Mesendoderm (in vitro differentiated cells): ENCODE data around the gene SMURF2.

ENCODE experiments used
- DNase-seq: peaks from one replicate; pipeline ENCODE4 v3.0.0; 2013
- H2AK5ac ChIP-seq: 2 replicates; pipeline ENCODE4 v1.6.1; 2013; ENCODE audit warnings: low read length, inconsistent platforms
- H2BK120ac ChIP-seq: 2 replicates; pipeline ENCODE4 v1.6.1; 2013; ENCODE audit warnings: low read depth, mild to moderate bottlenecking, low read length, moderate library complexity, mixed read lengths
- H2BK15ac ChIP-seq: replicated peaks from 2 replicates; pipeline ENCODE4 v1.6.1; 2013; ENCODE audit warnings: low read depth, mild to moderate bottlenecking, moderate library complexity
- H2BK5ac ChIP-seq: 2 replicates; pipeline ENCODE4 v1.6.1; 2013; ENCODE audit warnings: low read length, inconsistent platforms
- H3K18ac ChIP-seq: 2 replicates; pipeline ENCODE4 v1.6.1; 2013; ENCODE audit warnings: mild to moderate bottlenecking, low read length, mixed read lengths
- H3K23ac ChIP-seq: one replicate; pipeline ENCODE4 v1.6.1; 2013; ENCODE audit warnings: low read length
- H3K27ac ChIP-seq: 2 replicates; pipeline ENCODE4 v1.5.1; 2013; ENCODE audit warnings: low read depth, mild to moderate bottlenecking, inconsistent platforms, low read length, moderate library complexity
- H3K27me3 ChIP-seq: 2 replicates; pipeline ENCODE4 v1.6.1; 2013; ENCODE audit warnings: low read length, control low read depth, mild to moderate bottlenecking, inconsistent platforms; ENCODE audit not compliant: insufficient read depth, poor library complexity
- H3K36me3 ChIP-seq: 2 replicates; pipeline ENCODE4 v1.6.1; 2013; ENCODE audit warnings: low read length, inconsistent platforms; ENCODE audit not compliant: control insufficient read depth, insufficient read depth
- H3K4ac ChIP-seq: one replicate; pipeline ENCODE4 v1.6.1; 2013; ENCODE audit warnings: low read depth, mild to moderate bottlenecking, low read length, moderate library complexity
- H3K4me1 ChIP-seq: 2 replicates; pipeline ENCODE4 v1.6.1; 2013; ENCODE audit warnings: low read depth, low read length, inconsistent platforms; ENCODE audit not compliant: control insufficient read depth
- H3K4me2 ChIP-seq: 2 replicates; pipeline ENCODE4 v1.6.1; 2013; ENCODE audit warnings: low read length
- H3K4me3 ChIP-seq: 2 replicates; pipeline ENCODE4 v1.5.1; 2013; ENCODE audit warnings: mild to moderate bottlenecking, low read length
- H3K56ac ChIP-seq: one replicate; pipeline ENCODE4 v1.6.1; 2013; ENCODE audit warnings: low read length
- H3K79me1 ChIP-seq: 2 replicates; pipeline ENCODE4 v1.6.1; 2013; ENCODE audit warnings: low read length, inconsistent platforms
- H3K79me2 ChIP-seq: 2 replicates; pipeline ENCODE4 v1.6.1; 2013; ENCODE audit warnings: mild to moderate bottlenecking, low read length; ENCODE audit not compliant: control insufficient read depth, insufficient read depth
- H3K9ac ChIP-seq: 2 replicates; pipeline ENCODE4 v1.6.1; 2013; ENCODE audit warnings: low read length, inconsistent platforms
- H4K5ac ChIP-seq: one replicate; pipeline ENCODE4 v1.6.1; 2013; ENCODE audit warnings: low read length
- H4K8ac ChIP-seq: one replicate; pipeline ENCODE4 v1.6.1; 2013; ENCODE audit warnings: low read depth, mild to moderate bottlenecking, control low read depth, low read length, moderate library complexity
- WGBS: extraction: QIAGEN DNeasy Blood & Tissue Kit; methylation state at CpG from one replicate; pipeline ENCODE4 v1.1.7; 2013; ENCODE audit warnings: low lambda C conversion rate, missing lambda C conversion rate; ENCODE audit not compliant: insufficient coverage; ENCODE audit errors: extremely low coverage; 5-methylcytosine and 5-hydroxymethylcytosine counted together

Gene SMURF2

DNA sequence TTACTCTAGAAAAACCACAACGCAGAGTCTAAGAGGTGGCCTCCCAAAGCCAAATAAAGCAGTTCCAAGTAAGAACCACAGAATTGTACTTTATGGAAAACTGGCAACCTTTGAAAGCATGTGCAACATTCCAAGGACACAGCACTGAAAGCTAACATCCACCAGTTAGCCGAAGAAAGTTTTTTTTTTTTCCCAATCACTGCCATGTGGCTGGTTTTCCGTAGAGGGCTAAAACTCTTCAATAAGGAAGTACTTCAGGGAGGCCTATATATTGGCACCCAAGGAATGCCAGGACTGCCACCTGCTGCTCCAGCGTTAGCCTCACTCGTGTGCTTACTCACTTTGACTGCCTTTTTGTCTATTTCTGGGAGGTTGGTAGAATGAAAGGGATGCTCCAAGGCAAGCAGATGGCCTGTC is 130.1 kb downstream of the SMURF2 start:
- WGBS, result no CpG with 5 or more reads among the region's 5 CpGs

DNA sequence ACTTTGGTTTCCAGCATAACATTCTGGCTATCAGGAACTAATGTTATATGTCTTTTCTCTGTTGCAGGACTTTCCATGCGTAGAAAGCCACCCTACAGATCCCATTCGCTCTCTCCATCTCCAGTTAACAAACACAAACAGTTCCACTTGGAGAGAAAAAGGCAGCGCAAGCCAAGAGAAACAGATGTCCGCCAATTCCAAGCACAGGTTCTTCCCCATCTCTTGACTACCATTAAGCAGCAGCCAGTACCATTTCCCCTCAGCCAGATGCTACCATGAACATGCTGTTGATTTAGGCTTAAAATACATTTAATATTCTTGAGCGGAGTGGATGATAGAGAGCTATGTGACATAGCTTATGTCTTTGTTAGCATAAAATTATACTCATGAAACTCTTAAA is 132.9 kb downstream of the SMURF2 start:
- no CpG with 5 or more reads among the region's 5 CpGs for WGBS
- Histone ChIP-seq H3K4me1 (no peaks in the 10 kb centered on the region), H3K79me2 (no peaks in the 10 kb centered on the region), H2BK120ac (no peak overlapping the region), H3K4me3 (no peak overlapping the region), H2BK5ac (no peak overlapping the region), H3K4me2 (no peak overlapping the region), H3K23ac (no peak overlapping the region), H4K5ac (no peak overlapping the region), H3K27ac (no peak overlapping the region), H3K27me3 (no peaks in the 10 kb centered on the region), H3K56ac (no peak overlapping the region), H3K36me3 (peaks cover 14% of the 10 kb centered on the region), H4K8ac (no peak overlapping the region), H3K18ac (no peak overlapping the region), H2AK5ac (no peak overlapping the region), H3K4ac (no peak overlapping the region), H3K9ac (no peak overlapping the region), H3K79me1 (no peaks in the 10 kb centered on the region), H2BK15ac (no peak overlapping the region)
- DNase-seq, result no peak

More for the DNA sequence above, 130.1 kb downstream of the SMURF2 start:
- H3K9ac ChIP-seq, result no peak overlapping the region
- no peaks in the 10 kb centered on the region for H3K4me1 ChIP-seq
- no peak overlapping the region for H3K4me3 ChIP-seq
- H3K27me3 ChIP-seq, result no peaks in the 10 kb centered on the region
- no peak overlapping the region for H3K23ac ChIP-seq
- no peak overlapping the region for H2BK5ac ChIP-seq
- H3K18ac ChIP-seq, result no peak overlapping the region
- H3K4me2 ChIP-seq, result no peak overlapping the region
- H3K27ac ChIP-seq, result no peak overlapping the region
- H2BK15ac ChIP-seq, result no peak overlapping the region
- H3K36me3 ChIP-seq, result peaks cover 25% of the 10 kb centered on the region
- H3K79me1 ChIP-seq, result peaks cover 2% of the 10 kb centered on the region
- no peaks in the 10 kb centered on the region for H3K79me2 ChIP-seq
- H4K5ac ChIP-seq, result no peak overlapping the region
- H2BK120ac ChIP-seq, result no peak overlapping the region
- H3K4ac ChIP-seq, result no peak overlapping the region
- DNase-seq, result no peak
- H2AK5ac ChIP-seq, result no peak overlapping the region
- no peak overlapping the region for H3K56ac ChIP-seq
- no peak overlapping the region for H4K8ac ChIP-seq

DNA sequence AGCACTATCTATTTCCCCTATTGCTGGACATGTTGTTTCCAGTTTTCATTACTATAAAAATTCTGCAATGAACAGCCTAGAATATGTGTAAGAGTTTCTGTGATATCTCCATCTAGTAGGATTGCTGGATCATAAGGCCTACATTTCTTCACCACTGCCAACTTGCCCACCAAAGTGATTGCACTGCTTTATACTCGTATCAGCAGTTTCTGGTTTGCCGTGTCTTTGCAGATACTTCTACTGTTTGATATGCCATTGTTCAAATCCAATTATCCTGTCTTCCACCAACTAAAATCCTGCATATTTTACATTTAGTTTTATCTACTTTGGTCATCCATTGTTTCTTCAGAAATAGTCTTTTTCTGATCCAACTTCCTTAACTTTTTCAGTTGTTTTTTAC is 134.2 kb downstream of the SMURF2 start:
- Histone ChIP-seq H2AK5ac (no peak overlapping the region), H3K36me3 (peaks cover 10% of the 10 kb centered on the region), H2BK120ac (no peak overlapping the region), H3K18ac (no peak overlapping the region), H3K27ac (no peak overlapping the region), H3K27me3 (no peaks in the 10 kb centered on the region), H3K23ac (no peak overlapping the region), H3K4me3 (no peak overlapping the region), H3K4ac (no peak overlapping the region), H4K5ac (no peak overlapping the region), H3K4me2 (no peak overlapping the region), H2BK5ac (no peak overlapping the region), H3K56ac (no peak overlapping the region), H3K9ac (no peak overlapping the region), H3K79me2 (no peaks in the 10 kb centered on the region), H3K4me1 (no peaks in the 10 kb centered on the region), H4K8ac (no peak overlapping the region), H3K79me1 (no peaks in the 10 kb centered on the region), H2BK15ac (no peak overlapping the region)
- no CpG with 5 or more reads among the region's 2 CpGs for WGBS
- DNase-seq, result no peak

DNA sequence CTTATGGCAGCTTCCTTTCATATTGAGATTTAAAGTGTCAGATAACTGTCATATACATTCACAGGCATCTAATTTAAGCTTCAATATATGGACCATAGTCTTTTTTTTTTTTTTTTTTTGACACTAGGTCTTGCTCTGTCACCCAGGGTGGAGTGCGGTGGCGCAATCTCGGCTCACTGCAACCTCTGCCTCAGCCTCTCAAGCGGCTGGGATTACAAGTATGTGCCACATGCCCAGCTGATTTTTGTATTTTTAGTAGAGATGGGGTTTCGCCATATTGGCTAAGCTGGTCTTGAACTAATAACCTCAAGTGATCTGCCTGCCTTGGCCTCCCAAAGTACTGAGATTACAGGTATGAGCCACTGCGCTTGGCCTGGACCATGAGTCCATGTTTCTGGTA is 141.7 kb downstream of the SMURF2 start:
- Histone ChIP-seq H2AK5ac (no peak overlapping the region), H3K4me3 (no peak overlapping the region), H4K8ac (no peak overlapping the region), H3K4me2 (no peak overlapping the region), H2BK5ac (no peak overlapping the region), H3K4ac (no peak overlapping the region), H4K5ac (no peak overlapping the region), H2BK120ac (no peak overlapping the region), H3K27me3 (no peaks in the 10 kb centered on the region), H3K23ac (no peak overlapping the region), H3K27ac (no peak overlapping the region), H3K79me2 (no peaks in the 10 kb centered on the region), H3K18ac (no peak overlapping the region), H3K56ac (no peak overlapping the region), H2BK15ac (no peak overlapping the region), H3K36me3 (peaks cover 3% of the 10 kb centered on the region), H3K79me1 (no peaks in the 10 kb centered on the region), H3K9ac (no peak overlapping the region), H3K4me1 (no peaks in the 10 kb centered on the region)
- no peak for DNase-seq
- no CpG with 5 or more reads among the region's 6 CpGs for WGBS

DNA sequence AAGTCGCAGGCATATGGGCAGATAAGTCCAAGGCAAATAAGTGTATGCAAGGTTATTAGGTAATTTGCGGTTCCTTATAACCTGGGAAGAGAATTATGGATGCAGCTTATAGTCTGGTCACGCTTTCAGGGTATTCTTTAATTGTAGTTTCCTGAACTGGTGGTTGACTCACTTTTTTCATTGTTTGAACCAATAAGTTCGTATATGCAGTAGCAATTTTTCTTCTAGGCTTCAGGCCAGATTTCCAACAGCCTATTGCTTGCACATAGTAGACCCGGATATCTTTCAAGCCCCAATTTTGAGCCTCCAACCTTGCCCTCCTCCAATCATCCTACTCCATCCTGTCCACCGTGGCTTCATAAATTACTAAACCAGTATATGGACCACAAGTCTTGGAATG is 142.5 kb downstream of the SMURF2 start:
- H3K4me3 ChIP-seq, result no peak overlapping the region
- H2BK15ac ChIP-seq, result no peak overlapping the region
- H4K8ac ChIP-seq, result no peak overlapping the region
- no peaks in the 10 kb centered on the region for H3K4me1 ChIP-seq
- H3K36me3 ChIP-seq, result peaks cover 3% of the 10 kb centered on the region
- no CpG with 5 or more reads among the region's 6 CpGs for WGBS
- no peak overlapping the region for H4K5ac ChIP-seq
- no peak overlapping the region for H3K56ac ChIP-seq
- H3K27ac ChIP-seq, result no peak overlapping the region
- H2BK5ac ChIP-seq, result no peak overlapping the region
- H3K4ac ChIP-seq, result no peak overlapping the region
- no peak overlapping the region for H3K23ac ChIP-seq
- no peak overlapping the region for H2BK120ac ChIP-seq
- no peaks in the 10 kb centered on the region for H3K79me2 ChIP-seq
- H3K18ac ChIP-seq, result no peak overlapping the region
- no peak overlapping the region for H3K9ac ChIP-seq
- no peak for DNase-seq
- no peaks in the 10 kb centered on the region for H3K27me3 ChIP-seq
- no peak overlapping the region for H2AK5ac ChIP-seq
- H3K79me1 ChIP-seq, result no peaks in the 10 kb centered on the region
- H3K4me2 ChIP-seq, result no peak overlapping the region

DNA sequence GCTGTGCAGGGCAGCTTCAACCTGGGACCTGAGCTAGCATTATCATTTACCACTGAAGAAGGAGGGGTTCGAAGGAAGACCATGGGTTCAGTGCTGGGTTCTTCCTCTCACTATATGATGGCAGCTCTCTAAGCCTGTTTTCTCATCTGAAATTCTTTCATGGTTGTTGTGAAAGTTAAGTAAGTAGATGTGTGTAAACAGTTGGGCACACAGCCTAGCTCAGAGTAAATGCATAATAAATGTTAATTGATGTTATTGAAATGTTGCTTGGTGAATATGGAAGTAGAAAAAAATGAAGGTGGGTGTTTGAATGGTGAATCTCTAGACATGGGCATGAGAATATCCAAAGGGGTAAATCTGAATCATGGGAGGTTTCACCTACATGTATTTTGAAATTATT is 146.3 kb downstream of the SMURF2 start:
- Histone ChIP-seq H3K4me3 (no peak overlapping the region), H3K27ac (no peak overlapping the region), H2AK5ac (no peak overlapping the region), H3K9ac (no peak overlapping the region), H3K79me2 (peaks cover 2% of the 10 kb centered on the region), H3K4me1 (no peaks in the 10 kb centered on the region), H2BK15ac (no peak overlapping the region), H3K56ac (no peak overlapping the region), H2BK5ac (no peak overlapping the region), H3K36me3 (peaks cover 3% of the 10 kb centered on the region), H3K4me2 (no peak overlapping the region), H4K5ac (no peak overlapping the region), H3K79me1 (no peaks in the 10 kb centered on the region), H2BK120ac (no peak overlapping the region), H3K4ac (no peak overlapping the region), H3K18ac (no peak overlapping the region), H3K27me3 (no peaks in the 10 kb centered on the region), H3K23ac (no peak overlapping the region), H4K8ac (no peak overlapping the region)
- no CpG with 5 or more reads among the region's 1 CpG for WGBS
- DNase-seq, result no peak
